Kidney (tissue), 14 donors: Measurements from ENCODE around the gene TXNDC17. TPM values are rescaled to one million over a fixed set of nuclear protein-coding genes. Genes with fewer than 3 reads are reported as not detected.

Experiments used
- DNase-seq, 5 donors: peaks; one replicate each; pipeline ENCODE4 v3.0.0-alpha.2; 2013 to 2020
- FAIRE-seq: peaks from 2 replicates; lab custom pipeline; 2012; peaks lifted over from hg19 to GRCh38; lab: Jason Lieb, UNC
- H3K27ac ChIP-seq, 2 donors: one replicate each; pipeline ENCODE4 v1.7.0; 2013; ENCODE audit warnings: low read depth in 2 of 2, low read length in 2 of 2, inconsistent platforms in 1 of 2
- H3K27me3 ChIP-seq: one replicate; pipeline ENCODE4 v1.7.1; 2013; ENCODE audit warnings: low read length, inconsistent platforms; ENCODE audit not compliant: control insufficient read depth, insufficient read depth
- H3K36me3 ChIP-seq, 3 donors: one replicate each; pipeline versions ENCODE4 v1.7.0 to v1.7.1; 2013; ENCODE audit warnings: low read length in 3 of 3, control low read depth in 1 of 3, inconsistent platforms in 1 of 3; ENCODE audit not compliant: insufficient read depth in 3 of 3, control insufficient read depth in 2 of 3
- H3K4me1 ChIP-seq, 3 donors: one replicate each; pipeline versions ENCODE4 v1.7.0 to v1.7.1; 2013; ENCODE audit warnings: low read length in 3 of 3, inconsistent platforms in 1 of 3, low read depth in 1 of 3; ENCODE audit not compliant: control insufficient read depth in 2 of 3, insufficient read depth in 2 of 3
- H3K4me3 ChIP-seq, 3 donors: one replicate each; pipeline versions ENCODE4 v1.7.0 to v1.8.1; 2013; ENCODE audit warnings: low read length in 3 of 3, control low read depth in 1 of 3, inconsistent platforms in 1 of 3
- H3K9ac ChIP-seq, 3 donors: one replicate each; pipeline versions ENCODE4 v1.7.0 to v1.7.1; 2013; ENCODE audit warnings: low read length in 3 of 3, control low read depth in 1 of 3, inconsistent platforms in 1 of 3
- H3K9me3 ChIP-seq, 3 donors: one replicate each; pipeline versions ENCODE4 v1.7.0 to v1.7.1; 2013; ENCODE audit warnings: low read length in 3 of 3, control low read depth in 1 of 3, inconsistent platforms in 1 of 3; ENCODE audit not compliant: control insufficient read depth in 2 of 3, insufficient read depth in 1 of 3
- CTCF ChIP-seq: IDR thresholded peaks from 3 replicates; pipeline ENCODE4 v1.5.1; 2012; ENCODE audit warnings: mild to moderate bottlenecking, moderate library complexity, borderline replicate concordance; ENCODE audit not compliant: insufficient read depth; ENCODE audit errors: extremely low read depth
- intact Hi-C: fragments of 100-400 bp; cut with DNase I; formaldehyde crosslinking; loops from one replicate; pipeline ENCODE4 v1.11.1; 2022
- polyA plus RNA-seq: library from polyadenylated mRNA; stranded (reverse); fragments of 350-450 nt; fragmentation: Illumina TruSeq; extraction: RNeasy Lipid Tissue Mini Kit (QIAGEN cat#74804); gene quantifications from one replicate; pipeline ENCODE4 v1.2.3, GENCODE V29; 2014; ENCODE audit warnings: low read depth, low replicate concordance; ENCODE audit not compliant: insufficient read depth
- total RNA-seq: library from RNA; stranded (reverse); fragmentation: NEBNext Ultra II Directional; extraction: Animal tissue kit (Norgen Biotek cat#: 25700); gene quantifications from one replicate; pipeline ENCODE4 v1.2.1, GENCODE V29; 2021
- donor health status: control.
- donor health status: control.
- donor health status: control.
- donor health status: control.
- donor health status: control.
- donor health status: DM: yes; HTN: yes; CAD: no.
- donor health status: Normal renal cell carcinoma (clear cell type).

TXNDC17 gene
- total and polyA plus RNA-seq, 2 donors from 2014 or later = 56.7 to 394 TPM

- H3K36me3 ChIP-seq = no peaks in the 10 kb centered on the region
- no peak overlapping the region for H3K27ac ChIP-seq
- intact Hi-C loops = loop anchor here (10.0 kb wide), 2 partner anchors 153 to 333 kb away; no protein-coding TSS in a partner anchor
- no peak for TF ChIP-seq CTCF
- H3K9me3 ChIP-seq = no peaks in the 10 kb centered on the region
- FAIRE-seq (no peak), DNase-seq (no peak)
- H3K4me1 ChIP-seq = no peaks in the 10 kb centered on the region
- H3K4me3 ChIP-seq = no peak overlapping the region
- H3K27me3 ChIP-seq = no peaks in the 10 kb centered on the region
- no peak overlapping the region for H3K9ac ChIP-seq
These were observed 30.6 kb downstream of the TXNDC17 start for GRCh38 chr17:6671431-6671830.

GRCh38 chr17:6674586-6674985, 33.7 kb downstream of the TXNDC17 start:
- Histone ChIP-seq H3K4me3 (no peak overlapping the region), H3K27me3 (no peaks in the 10 kb centered on the region), H3K9me3 (no peaks in the 10 kb centered on the region), H3K4me1 (no peaks in the 10 kb centered on the region), H3K9ac (no peak overlapping the region), H3K36me3 (no peaks in the 10 kb centered on the region), H3K27ac (no peak overlapping the region)
- FAIRE-seq = no peak
- DNase-seq = no peak
- intact Hi-C loops = loop anchor here (10.0 kb wide), 2 partner anchors 150 to 330 kb away; no protein-coding TSS in a partner anchor
- no peak for TF ChIP-seq CTCF

GRCh38 chr17:6675201-6675825, 34.5 kb downstream of the TXNDC17 start:
- Histone ChIP-seq H3K9ac (no peak overlapping the region), H3K27me3 (no peaks in the 10 kb centered on the region), H3K4me3 (no peak overlapping the region), H3K27ac (no peak overlapping the region), H3K9me3 (no peaks in the 10 kb centered on the region), H3K4me1 (no peaks in the 10 kb centered on the region), H3K36me3 (no peaks in the 10 kb centered on the region)
- intact Hi-C loops = loop anchor here (10.0 kb wide), 2 partner anchors 149 to 329 kb away; no protein-coding TSS in a partner anchor
- FAIRE-seq (no peak), DNase-seq (no peak)
- no peak for TF ChIP-seq CTCF
